Liver (tissue), 3 donors: Measurements from ENCODE around the gene STAT5B.

ENCODE experiments used
- ATF3 ChIP-seq: IDR thresholded peaks from 2 replicates; pipeline ENCODE4 v1.6.1; 2016; ENCODE audit warnings: antibody characterized with exemption
- CTCF ChIP-seq: fragments of 150-350 bp; IDR thresholded peaks from 2 replicates; pipeline ENCODE4 v1.5.1; 2017; ENCODE audit warnings: improper control_type of control experiment, low read depth, low read length; ENCODE audit not compliant: missing input control
- RAD21 ChIP-seq, 2 donors: IDR thresholded peaks; 2 replicates each; pipeline ENCODE4 v1.6.1; 2016; ENCODE audit warnings: antibody characterized with exemption in 2 of 2, mild to moderate bottlenecking in 2 of 2
- TAF1 ChIP-seq: conservative IDR thresholded peaks from 2 replicates; pipeline ENCODE4 v1.6.1; 2016; ENCODE audit warnings: antibody characterized with exemption, mild to moderate bottlenecking
- donor health status: healthy.
- donor health status: healthy.

- TF ChIP-seq CTCF = no peak
- TF ChIP-seq ATF3 = no peak
- no peak for TF ChIP-seq TAF1
- TF ChIP-seq RAD21 (IDR thresholded peaks at IDR 0.05) = no peak
These were observed 46.0 kb downstream of the STAT5B start for GRCh38 chr17:42230225-42230624.
